Spleen (tissue), 7 donors: ENCODE data around the gene MAPK4.

Experiments used
- CTCF ChIP-seq, 11 experiments: fragments of 200-600 bp in 7 of 11; fragments of 450-650 bp in 4 of 11; sonication (generic) in 4 of 11; IDR thresholded peaks in 8 of 11; conservative IDR thresholded peaks in 3 of 11; 1 replicate in 7 of 11; 2 replicates in 4 of 11; pipeline versions ENCODE4 v1.4.0 to v1.8.0; 2016 to 2021; ENCODE audit warnings: antibody characterized with exemption in 11 of 11, inconsistent platforms in 4 of 11, mild to moderate bottlenecking in 1 of 11
- POLR2AphosphoS5 ChIP-seq, 3 donors: sonication (generic); formaldehyde crosslinking; IDR thresholded peaks; one replicate each; pipeline ENCODE4 v1.5.1; 2017; ENCODE audit warnings: antibody characterized with exemption in 3 of 3
- donor health status: DM: no; HTN: no; CAD: no; lungs with moderate emphysema.
- donor health status: DM: no; HTN: no; CAD: no.
- donor health status: DM: no; HTN: no; CAD: no.

- TF ChIP-seq POLR2AphosphoS5 (IDR thresholded peaks at IDR 0.05) (no peak), CTCF (IDR thresholded peaks at IDR 0.05 in 8 of 11, conservative IDR thresholded peaks at IDR 0.05 in 3 of 11) (no peak)
Measured at GRCh38 chr18:50579061-50579774, 19.3 kb downstream of the MAPK4 start.
